GM18868 (cell line): ENCODE measurements around the gene OR2T1.
"Not testable (repeated sequence)": the region's sequence is repeated elsewhere in the genome, so short reads cannot be mapped to it uniquely, and the experiment has no call there.

Experiments
- ATAC-seq: cut with Tn5 transposase; IDR thresholded peaks from one replicate; pipeline ENCODE4 v1.9.1; 2021; ENCODE audit warnings: mild to moderate bottlenecking, moderate library complexity; ENCODE audit not compliant: unreplicated experiment

The OR2T1 gene

GRCh38 chr1:248433811-248434415 lies 31.1 kb downstream of the OR2T1 start:
- not testable (repeated sequence) for ATAC-seq

GRCh38 chr1:248434913-248435312 lies 32.1 kb downstream of the OR2T1 start:
- ATAC-seq = peak; percentile 52

GRCh38 chr1:248436303-248436702 lies 33.5 kb downstream of the OR2T1 start:
- ATAC-seq = peak; percentile 60

- ATAC-seq = peak; percentile 74
These were observed 35.8 kb downstream of the OR2T1 start for GRCh38 chr1:248438668-248439067.

GRCh38 chr1:248439283-248439682 lies 36.4 kb downstream of the OR2T1 start:
- ATAC-seq = peak; percentile 26

- ATAC-seq = not testable (repeated sequence)
These were observed 39.8 kb downstream of the OR2T1 start for GRCh38 chr1:248442500-248443277.

- ATAC-seq = not testable (repeated sequence)
These were observed 41.8 kb downstream of the OR2T1 start for GRCh38 chr1:248444603-248445002.

GRCh38 chr1:248445399-248445798 lies 42.6 kb downstream of the OR2T1 start, which contains the start of gene OR2T2:
Gene OR2T2, plus strand, starts transcription at chr1:248445637. Its CDS starts 7,161 bp downstream, at chr1:248452798.
- ATAC-seq = not testable (repeated sequence)

- peak; percentile 70 for ATAC-seq
These were observed 45.7 kb downstream of the OR2T1 start for GRCh38 chr1:248448409-248449074.

- ATAC-seq = peak; percentile 1
These were observed 47.1 kb downstream of the OR2T1 start for GRCh38 chr1:248449821-248450465.

- peak; percentile 64 for ATAC-seq
These were observed 47.8 kb downstream of the OR2T1 start for GRCh38 chr1:248450466-248451145.

- not testable (repeated sequence) for ATAC-seq
These were observed 50.8 kb downstream of the OR2T1 start for GRCh38 chr1:248453619-248454018.

GRCh38 chr1:248455045-248455444 lies 52.2 kb downstream of the OR2T1 start:
- not testable (repeated sequence) for ATAC-seq

- ATAC-seq = not testable (repeated sequence)
These were observed 53.8 kb downstream of the OR2T1 start for GRCh38 chr1:248456635-248457034.
